LNCaP clone FGC (cell line): ENCODE measurements around the gene LDLRAD3.

Experiments
- DNase-seq: peaks from one replicate; pipeline ENCODE4 v3.0.0-alpha.2; 2011; ENCODE audit warnings: low read depth
- H3K4me3 ChIP-seq: 2 replicates; pipeline ENCODE4 v1.5.1; 2011; ENCODE audit warnings: mild to moderate bottlenecking, low read depth, low read length, control low read depth
- TF ChIP-seq, protein P1 (sequence below): IDR thresholded peaks from 2 replicates; pipeline ENCODE4 v1.5.1; 2012; ENCODE audit warnings: mild to moderate bottlenecking; ENCODE audit not compliant: control insufficient read depth, insufficient read depth; ENCODE audit errors: extremely low read depth

The LDLRAD3 gene

DNA sequence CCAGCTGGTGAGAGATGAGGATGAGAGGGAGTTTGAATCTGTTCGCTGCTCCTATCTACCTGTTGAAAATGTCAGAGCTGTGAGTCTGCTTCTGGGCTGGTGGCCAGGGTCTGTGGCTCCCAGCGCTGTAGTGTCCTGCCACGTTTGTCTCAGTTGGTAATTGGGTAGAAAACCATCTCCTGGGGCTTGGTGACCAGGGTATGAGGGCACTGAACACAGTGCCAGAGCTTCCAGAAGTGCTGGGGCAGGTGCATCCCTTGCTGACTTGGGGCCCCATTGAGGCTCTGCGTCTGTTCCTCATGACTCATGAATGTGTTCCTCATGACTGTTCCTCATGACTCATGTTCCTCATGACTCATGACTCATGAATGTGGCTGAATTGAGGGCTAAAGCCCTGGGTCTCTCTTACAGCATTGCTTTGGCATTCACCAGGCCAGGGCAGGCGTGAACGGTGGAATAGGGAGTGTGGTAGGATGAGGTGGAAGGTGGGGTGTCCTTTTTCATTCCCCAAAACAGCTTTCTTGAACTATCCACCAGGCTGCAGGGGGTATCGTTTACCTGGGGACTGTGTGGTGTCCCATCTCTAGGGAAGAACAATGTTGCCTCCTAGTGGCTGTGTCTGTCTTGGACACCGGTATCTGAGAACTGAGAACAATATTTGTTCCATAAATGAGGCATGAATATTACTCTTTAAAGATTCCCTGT lies 205.8 kb downstream of the LDLRAD3 start:
- DNase-seq: no peak
- H3K4me3 ChIP-seq: no peak overlapping the region
- TF ChIP-seq, protein P1, sequence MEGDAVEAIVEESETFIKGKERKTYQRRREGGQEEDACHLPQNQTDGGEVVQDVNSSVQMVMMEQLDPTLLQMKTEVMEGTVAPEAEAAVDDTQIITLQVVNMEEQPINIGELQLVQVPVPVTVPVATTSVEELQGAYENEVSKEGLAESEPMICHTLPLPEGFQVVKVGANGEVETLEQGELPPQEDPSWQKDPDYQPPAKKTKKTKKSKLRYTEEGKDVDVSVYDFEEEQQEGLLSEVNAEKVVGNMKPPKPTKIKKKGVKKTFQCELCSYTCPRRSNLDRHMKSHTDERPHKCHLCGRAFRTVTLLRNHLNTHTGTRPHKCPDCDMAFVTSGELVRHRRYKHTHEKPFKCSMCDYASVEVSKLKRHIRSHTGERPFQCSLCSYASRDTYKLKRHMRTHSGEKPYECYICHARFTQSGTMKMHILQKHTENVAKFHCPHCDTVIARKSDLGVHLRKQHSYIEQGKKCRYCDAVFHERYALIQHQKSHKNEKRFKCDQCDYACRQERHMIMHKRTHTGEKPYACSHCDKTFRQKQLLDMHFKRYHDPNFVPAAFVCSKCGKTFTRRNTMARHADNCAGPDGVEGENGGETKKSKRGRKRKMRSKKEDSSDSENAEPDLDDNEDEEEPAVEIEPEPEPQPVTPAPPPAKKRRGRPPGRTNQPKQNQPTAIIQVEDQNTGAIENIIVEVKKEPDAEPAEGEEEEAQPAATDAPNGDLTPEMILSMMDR: peak; percentile 87

DNA sequence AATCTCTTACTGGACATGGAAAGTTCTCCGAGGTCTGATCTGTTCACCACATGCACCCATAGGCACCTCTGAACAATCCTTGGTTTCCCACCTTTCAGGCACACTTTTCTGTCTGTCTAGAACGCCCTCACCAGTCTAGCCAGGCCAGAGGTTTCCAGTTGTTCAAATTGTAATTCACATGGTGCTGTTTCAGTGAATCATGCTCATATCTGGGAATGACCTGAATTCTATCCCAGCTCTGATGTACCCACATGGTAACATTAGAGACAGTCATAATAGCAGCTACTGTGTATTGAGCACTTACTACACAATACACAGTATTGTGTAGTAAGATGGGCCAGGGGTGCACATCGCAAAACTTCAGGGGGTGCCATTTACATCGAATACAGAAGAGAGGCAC lies 207.1 kb downstream of the LDLRAD3 start:
- TF ChIP-seq, protein P1: no peak
- no peak for DNase-seq

GRCh38 chr11:36151933-36152580 lies 208.2 kb downstream of the LDLRAD3 start:
- TF ChIP-seq, protein P1: no peak
- no peak for DNase-seq
- H3K4me3 ChIP-seq: no peak overlapping the region

More for the DNA sequence above, 207.1 kb downstream of the LDLRAD3 start:
- H3K4me3 ChIP-seq: no peak overlapping the region

- DNase-seq: no peak
- no peak overlapping the region for H3K4me3 ChIP-seq
- TF ChIP-seq, protein P1: no peak
Observed at GRCh38 chr11:36153551-36153950, 209.7 kb downstream of the LDLRAD3 start.

DNA sequence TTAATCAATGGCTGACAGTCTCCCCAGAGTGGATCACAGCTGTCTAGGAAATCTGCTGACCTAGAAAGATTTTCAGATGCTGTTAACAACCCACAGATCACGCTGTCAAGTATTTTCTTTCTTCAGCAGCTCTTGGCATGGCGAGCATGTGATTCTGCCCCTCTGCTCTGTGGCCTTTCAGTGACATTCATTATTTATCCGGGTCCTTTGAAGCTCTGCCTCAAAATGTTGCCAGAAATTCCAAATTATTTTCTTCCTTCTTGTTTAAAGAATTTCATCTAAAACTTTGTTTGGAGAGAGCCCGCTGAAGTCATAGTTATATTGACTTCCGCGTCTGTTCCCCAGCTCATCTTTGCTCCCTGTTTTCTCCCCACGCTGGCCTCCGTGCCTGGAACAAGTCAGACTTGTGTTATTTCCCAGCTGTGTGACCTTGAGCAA lies 211.3 kb downstream of the LDLRAD3 start:
- TF ChIP-seq, protein P1: no peak
- no peak overlapping the region for H3K4me3 ChIP-seq
- no peak for DNase-seq

DNA sequence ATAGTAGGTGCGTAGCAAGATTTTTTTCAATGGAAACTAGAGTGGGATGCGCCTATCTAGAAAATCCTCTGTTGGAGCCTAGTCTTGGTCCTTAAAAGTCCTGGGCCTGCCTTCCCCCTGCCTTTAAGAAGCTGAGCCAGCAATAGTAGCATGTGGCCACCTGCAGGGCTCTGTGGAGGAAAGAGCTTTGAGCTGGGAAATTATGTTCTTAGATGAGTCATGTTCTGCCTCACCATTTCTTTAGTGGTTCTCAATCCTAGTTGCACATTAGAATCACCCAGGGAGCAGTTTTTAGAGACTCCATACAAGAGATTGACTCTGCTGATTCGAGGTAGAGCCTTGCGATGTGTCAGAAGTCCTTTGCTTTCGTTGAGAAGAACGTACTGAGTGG lies 211.9 kb downstream of the LDLRAD3 start:
- H3K4me3 ChIP-seq: no peak overlapping the region
- no peak for DNase-seq
- TF ChIP-seq, protein P1: no peak
